ENCODE data around the gene FGF14. TPM values are rescaled to one million over a fixed set of nuclear protein-coding genes. Genes with fewer than 3 reads are reported as not detected.

The FGF14 gene
- total RNA-seq, 4 donors from 2014 or later, result under 0.01 to 2.4 (median 0.99) TPM

GRCh38 chr13:101919541-101920181, 482.2 kb downstream of the FGF14 start:
- intact Hi-C loops (cut with DNase I; ENCODE audit: low total_unique reads) (no loop called here), in situ Hi-C loops (cut with MboI; ENCODE audit: low pct_ligation_motif_present in 1 of 4, low pct_unique_long_range_greater_than_20kb in 1 of 4, low sequenced_read_pairs in 3 of 4) (no loop called here)
- Histone ChIP-seq H3K4me3 (no peak overlapping the region), H3K36me3 (no peaks in the 10 kb centered on the region), H3K27ac (no peak overlapping the region), H3K27me3 (peaks cover 81% of the 10 kb centered on the region), H3K9me3 (no peaks in the 10 kb centered on the region), H3K4me1 (peaks cover 0 to 8% (median 4%) of the 10 kb centered on the region in 4 donors)
- no peak for DNase-seq
- 14 to 15% methylated on average over 4 to 24 of the region's 24 CpGs for WGBS, 2 donors (ENCODE audit: low coverage in 1 of 2)
- TF ChIP-seq CTCF (IDR thresholded peaks at IDR 0.05) (no peak), POLR2A (IDR thresholded peaks at IDR 0.05) (no peak), POLR2AphosphoS5 (IDR thresholded peaks at IDR 0.05) (no peak), EP300 (IDR thresholded peaks at IDR 0.05; ENCODE audit: low read depth) (no peak)

- Histone ChIP-seq H3K9me3 (no peaks in the 10 kb centered on the region), H3K27me3 (peaks cover 87% of the 10 kb centered on the region), H3K4me1 (peaks cover 0 to 8% (median 4%) of the 10 kb centered on the region in 4 donors), H3K4me3 (no peak overlapping the region), H3K36me3 (no peaks in the 10 kb centered on the region), H3K27ac (no peak overlapping the region)
- WGBS, 2 donors (ENCODE audit: low coverage in 1 of 2), result 13 to 23% methylated on average over 8 to 14 of the region's 14 CpGs
- in situ Hi-C loops (cut with MboI; ENCODE audit: low pct_ligation_motif_present in 1 of 4, low pct_unique_long_range_greater_than_20kb in 1 of 4, low sequenced_read_pairs in 3 of 4), result no loop called here
- TF ChIP-seq POLR2A (IDR thresholded peaks at IDR 0.05) (no peak), POLR2AphosphoS5 (IDR thresholded peaks at IDR 0.05) (no peak), EP300 (IDR thresholded peaks at IDR 0.05; ENCODE audit: low read depth) (no peak), CTCF (IDR thresholded peaks at IDR 0.05) (no peak)
- no peak for DNase-seq
- intact Hi-C loops (cut with DNase I; ENCODE audit: low total_unique reads), result no loop called here
Measured at GRCh38 chr13:101917833-101918661, 483.8 kb downstream of the FGF14 start.

- Histone ChIP-seq H3K4me3 (no peak overlapping the region), H3K4me1 (peaks cover 0 to 8% (median 4%) of the 10 kb centered on the region in 4 donors), H3K27ac (no peak overlapping the region), H3K9me3 (no peaks in the 10 kb centered on the region), H3K27me3 (peaks cover 82% of the 10 kb centered on the region), H3K36me3 (no peaks in the 10 kb centered on the region)
- TF ChIP-seq POLR2AphosphoS5 (IDR thresholded peaks at IDR 0.05), result no peak
- no peak for TF ChIP-seq CTCF (IDR thresholded peaks at IDR 0.05)
- TF ChIP-seq POLR2A (IDR thresholded peaks at IDR 0.05), result no peak
- no peak for TF ChIP-seq EP300 (IDR thresholded peaks at IDR 0.05; ENCODE audit: low read depth)
- in situ Hi-C loops (cut with MboI; ENCODE audit: low pct_ligation_motif_present in 1 of 4, low pct_unique_long_range_greater_than_20kb in 1 of 4, low sequenced_read_pairs in 3 of 4) (no loop called here), intact Hi-C loops (cut with DNase I; ENCODE audit: low total_unique reads) (no loop called here)
- WGBS, 2 donors (ENCODE audit: low coverage in 1 of 2), result 4 to 14% methylated on average over 11 to 16 of the region's 16 CpGs
- no peak for DNase-seq
Measured at GRCh38 chr13:101917475-101917810, 484.4 kb downstream of the FGF14 start.

GRCh38 chr13:101916775-101917474, 484.9 kb downstream of the FGF14 start:
- WGBS, 2 donors (ENCODE audit: low coverage in 1 of 2), result 0 to 20% methylated on average over 2 to 66 of the region's 73 CpGs
- DNase-seq, result no peak
- intact Hi-C loops (cut with DNase I; ENCODE audit: low total_unique reads), result no loop called here
- Histone ChIP-seq H3K4me1 (peaks cover 0 to 8% (median 4%) of the 10 kb centered on the region in 4 donors), H3K27ac (no peak overlapping the region), H3K9me3 (no peaks in the 10 kb centered on the region), H3K36me3 (no peaks in the 10 kb centered on the region), H3K4me3 (peak overlapping the region in 2 of 4 donors; percentile 6 to 29), H3K27me3 (peaks cover 77% of the 10 kb centered on the region)
- in situ Hi-C loops (cut with MboI; ENCODE audit: low pct_ligation_motif_present in 1 of 4, low pct_unique_long_range_greater_than_20kb in 1 of 4, low sequenced_read_pairs in 3 of 4), result no loop called here
- no peak for TF ChIP-seq POLR2A (IDR thresholded peaks at IDR 0.05)
- TF ChIP-seq POLR2AphosphoS5 (IDR thresholded peaks at IDR 0.05), result no peak
- TF ChIP-seq CTCF (IDR thresholded peaks at IDR 0.05), result no peak
